H9 (cell line): ENCODE data around the gene HMGCS1. TPM values are rescaled to one million over a fixed set of nuclear protein-coding genes. Genes with fewer than 3 reads are reported as not detected.

Experiments
- DNase-seq: peaks from one replicate; pipeline ENCODE4 v3.0.0-alpha.2; 2017
- H2AFZ ChIP-seq: one replicate; pipeline ENCODE4 v1.6.1; 2013; ENCODE audit warnings: mild to moderate bottlenecking, low read length, control low read depth, moderate library complexity
- H2AK5ac ChIP-seq: 2 replicates; pipeline ENCODE4 v1.6.1; 2013; ENCODE audit warnings: low read length, control low read depth, mixed read lengths; ENCODE audit not compliant: insufficient read length
- H2BK120ac ChIP-seq: one replicate; pipeline ENCODE4 v1.6.1; 2013; ENCODE audit warnings: low read depth, mild to moderate bottlenecking, low read length, control low read depth, inconsistent platforms; ENCODE audit not compliant: poor library complexity, severe bottlenecking
- H2BK12ac ChIP-seq: 2 replicates; pipeline ENCODE4 v1.6.1; 2013; ENCODE audit warnings: low read length, control low read depth, mixed read lengths, low read depth; ENCODE audit not compliant: insufficient read length
- H2BK15ac ChIP-seq: 2 replicates; pipeline ENCODE4 v1.6.1; 2013; ENCODE audit warnings: low read depth, low read length, control low read depth
- H2BK20ac ChIP-seq: one replicate; pipeline ENCODE4 v1.6.1; 2013; ENCODE audit warnings: low read depth, mild to moderate bottlenecking, low read length, control low read depth, inconsistent platforms; ENCODE audit not compliant: poor library complexity, severe bottlenecking
- H2BK5ac ChIP-seq: 2 replicates; pipeline ENCODE4 v1.6.1; 2013; ENCODE audit warnings: low read length, control low read depth, mixed read lengths; ENCODE audit not compliant: insufficient read length
- H3K14ac ChIP-seq: 2 replicates; pipeline ENCODE4 v1.6.1; 2013; ENCODE audit warnings: low read length, control low read depth; ENCODE audit not compliant: insufficient read depth
- H3K18ac ChIP-seq: 2 replicates; pipeline ENCODE4 v1.6.1; 2013; ENCODE audit warnings: low read depth, mild to moderate bottlenecking, mixed read lengths, low read length, control low read depth; ENCODE audit not compliant: insufficient read length
- H3K23ac ChIP-seq: 2 replicates; pipeline ENCODE4 v1.6.1; 2013; ENCODE audit warnings: low read length, control low read depth, mixed read lengths, low read depth; ENCODE audit not compliant: insufficient read length
- H3K23me2 ChIP-seq: 2 replicates; pipeline ENCODE4 v1.6.1; 2013; ENCODE audit warnings: low read depth, mild to moderate bottlenecking, mixed read lengths, low read length, control low read depth; ENCODE audit not compliant: insufficient read length, poor library complexity, severe bottlenecking
- H3K27ac ChIP-seq: 2 replicates; pipeline ENCODE4 v1.5.1; 2013; ENCODE audit warnings: low read length, control low read depth, mixed read lengths, low read depth; ENCODE audit not compliant: insufficient read length
- H3K27me3 ChIP-seq: 2 replicates; pipeline ENCODE4 v1.6.1; 2013; ENCODE audit warnings: low read length, control low read depth, inconsistent platforms; ENCODE audit not compliant: insufficient read depth
- H3K4ac ChIP-seq: 2 replicates; pipeline ENCODE4 v1.6.1; 2013; ENCODE audit warnings: low read depth, mild to moderate bottlenecking, control low read depth, inconsistent platforms, low read length, moderate library complexity
- H3K4me1 ChIP-seq: 2 replicates; pipeline ENCODE4 v1.6.1; 2013; ENCODE audit warnings: low read length, control low read depth, inconsistent platforms; ENCODE audit not compliant: insufficient read depth
- H3K4me2 ChIP-seq: 2 replicates; pipeline ENCODE4 v1.6.1; 2013; ENCODE audit warnings: low read length, control low read depth, mixed read lengths; ENCODE audit not compliant: insufficient read length, insufficient read depth
- H3K56ac ChIP-seq: 2 replicates; pipeline ENCODE4 v1.6.1; 2013; ENCODE audit warnings: low read depth, mild to moderate bottlenecking, mixed read lengths, low read length, control low read depth; ENCODE audit not compliant: insufficient read length
- H3K79me1 ChIP-seq: 2 replicates; pipeline ENCODE4 v1.6.1; 2013; ENCODE audit warnings: low read depth, mild to moderate bottlenecking, moderate library complexity, low read length, control low read depth, inconsistent platforms; ENCODE audit not compliant: insufficient read depth, poor library complexity, severe bottlenecking
- H3K79me2 ChIP-seq: 2 replicates; pipeline ENCODE4 v1.6.1; 2013; ENCODE audit warnings: low read length, control low read depth, inconsistent platforms; ENCODE audit not compliant: insufficient read depth
- H3K9ac ChIP-seq: 2 replicates; pipeline ENCODE4 v1.6.1; 2013; ENCODE audit warnings: low read length, control low read depth, mixed read lengths; ENCODE audit not compliant: insufficient read length; ENCODE audit errors: extremely low read depth
- H3K9me3 ChIP-seq: one replicate; pipeline ENCODE4 v1.6.1; 2013; ENCODE audit warnings: low read depth, low read length, inconsistent platforms; ENCODE audit not compliant: control insufficient read depth
- H3T11ph ChIP-seq: one replicate; pipeline ENCODE4 v1.6.1; 2013; ENCODE audit warnings: mild to moderate bottlenecking, low read length, control low read depth, inconsistent platforms
- H4K20me1 ChIP-seq: one replicate; pipeline ENCODE4 v1.6.1; 2013; ENCODE audit not compliant: control insufficient read depth, insufficient read length, insufficient read depth
- H4K5ac ChIP-seq: 2 replicates; pipeline ENCODE4 v1.6.1; 2013; ENCODE audit warnings: low read depth, mild to moderate bottlenecking, mixed read lengths, low read length, control low read depth; ENCODE audit not compliant: insufficient read length
- H4K8ac ChIP-seq: replicated peaks from 2 replicates; pipeline ENCODE4 v1.6.1; 2013; ENCODE audit warnings: low read length, control low read depth, mixed read lengths, low read depth; ENCODE audit not compliant: insufficient read length
- H4K91ac ChIP-seq: 2 replicates; pipeline ENCODE4 v1.6.1; 2013; ENCODE audit warnings: low read depth, mild to moderate bottlenecking, moderate library complexity, mixed read lengths, low read length, control low read depth; ENCODE audit not compliant: insufficient read length
- H3K27ac Mint-ChIP-seq, 3 experiments: 2 replicates in 2 of 3; 3 replicates in 1 of 3; pipeline ENCODE4 v1.8.0; 2020 to 2021; ENCODE audit warnings: mixed read lengths in 3 of 3, mild to moderate bottlenecking in 1 of 3, moderate library complexity in 1 of 3
- H3K27me3 Mint-ChIP-seq: 2 replicates; pipeline ENCODE4 v1.8.0; 2021; ENCODE audit warnings: low read depth, mild to moderate bottlenecking, moderate library complexity, mixed read lengths
- H3K36me3 Mint-ChIP-seq, 3 experiments: 2 replicates in 2 of 3; 3 replicates in 1 of 3; pipeline ENCODE4 v1.8.0; 2020 to 2021; ENCODE audit warnings: low read depth in 3 of 3, mixed read lengths in 3 of 3; ENCODE audit not compliant: insufficient read depth in 1 of 3
- H3K4me1 Mint-ChIP-seq, 2 experiments: 2 replicates each; pipeline ENCODE4 v1.8.0; 2020; ENCODE audit warnings: mixed read lengths in 2 of 2
- H3K4me3 Mint-ChIP-seq, 2 experiments: 2 replicates in 1 of 2; 3 replicates in 1 of 2; pipeline ENCODE4 v1.8.0; 2020 to 2021; ENCODE audit warnings: mild to moderate bottlenecking in 2 of 2, mixed read lengths in 2 of 2, moderate library complexity in 1 of 2
- H3K9me3 Mint-ChIP-seq, 2 experiments: 2 replicates in 1 of 2; 3 replicates in 1 of 2; pipeline ENCODE4 v1.8.0; 2020; ENCODE audit warnings: mild to moderate bottlenecking in 2 of 2, mixed read lengths in 2 of 2, moderate library complexity in 1 of 2
- CTCF ChIP-seq: fragments of 200-600 bp; sonication (generic); conservative IDR thresholded peaks from 3 replicates; pipeline ENCODE4 v1.8.0; 2021; ENCODE audit warnings: antibody characterized with exemption, mild to moderate bottlenecking
- WGBS: extraction: QIAGEN DNeasy Blood & Tissue Kit; methylation state at CpG from one replicate; pipeline ENCODE4 v1.1.7; 2013; ENCODE audit warnings: missing lambda C conversion rate, low lambda C conversion rate, mixed read lengths; ENCODE audit not compliant: insufficient read length; ENCODE audit errors: extremely low coverage; 5-methylcytosine and 5-hydroxymethylcytosine counted together
- total RNA-seq: library from RNA; stranded (reverse); gene quantifications from 2 replicates; pipeline ENCODE4 v1.2.1, GENCODE V29; 2021

The HMGCS1 gene
- total RNA-seq, 1 experiment from 2014 or later, result 147 TPM

- H3K9me3 Mint-ChIP-seq, result no peaks in the 10 kb centered on the region
- no peak overlapping the region for H4K91ac ChIP-seq
- no peak overlapping the region for H3T11ph ChIP-seq
- no peaks in the 10 kb centered on the region for H3K23me2 ChIP-seq
- TF ChIP-seq CTCF, result no peak
- no peak overlapping the region for H3K4me3 Mint-ChIP-seq
- H2AFZ ChIP-seq, result no peak overlapping the region
- DNase-seq, result no peak
- no peak overlapping the region for H3K9ac ChIP-seq
- H3K4me2 ChIP-seq, result no peak overlapping the region
- H3K4me1 ChIP-seq, result no peaks in the 10 kb centered on the region
- H3K79me1 ChIP-seq, result no peaks in the 10 kb centered on the region
- H3K36me3 Mint-ChIP-seq, result no peaks in the 10 kb centered on the region
- no peak overlapping the region for H3K14ac ChIP-seq
- H4K8ac ChIP-seq, result no peak overlapping the region
- no peaks in the 10 kb centered on the region for H4K20me1 ChIP-seq
- H3K27ac Mint-ChIP-seq, result no peak overlapping the region
- no peak overlapping the region for H2BK20ac ChIP-seq
- no peak overlapping the region for H2BK15ac ChIP-seq
- H3K27me3 ChIP-seq, result no peaks in the 10 kb centered on the region
- H3K4me1 Mint-ChIP-seq, result no peaks in the 10 kb centered on the region
- no peak overlapping the region for H3K56ac ChIP-seq
- no peaks in the 10 kb centered on the region for H3K9me3 ChIP-seq
- no peak overlapping the region for H3K27ac ChIP-seq
- H3K79me2 ChIP-seq, result no peaks in the 10 kb centered on the region
- no peak overlapping the region for H3K4ac ChIP-seq
- H4K5ac ChIP-seq, result no peak overlapping the region
- H2BK120ac ChIP-seq, result no peak overlapping the region
- no peak overlapping the region for H3K23ac ChIP-seq
- no CpG with 5 or more reads among the region's 5 CpGs for WGBS
- H2BK5ac ChIP-seq, result no peak overlapping the region
- peaks cover 3% of the 10 kb centered on the region for H3K27me3 Mint-ChIP-seq
- no peak overlapping the region for H3K18ac ChIP-seq
- H2AK5ac ChIP-seq, result no peak overlapping the region
- H2BK12ac ChIP-seq, result no peak overlapping the region
Measured at GRCh38 chr5:43251754-43252153, 61.5 kb downstream of the HMGCS1 start.
